Measurements from ENCODE around the gene CAMK1. TPM values are rescaled to one million over a fixed set of nuclear protein-coding genes. Genes with fewer than 3 reads are reported as not detected.

CAMK1 gene
- total RNA-seq, 1 experiment from 2014 or later: 36.6 TPM

- TF ChIP-seq EZH2phosphoT487 (IDR thresholded peaks at IDR 0.05; ENCODE audit: borderline replicate concordance, low read length) (no peak), CTCF (conservative IDR thresholded peaks at IDR 0.05; ENCODE audit: low read depth, low read length) (no peak), EZH2 (IDR thresholded peaks at IDR 0.05; ENCODE audit: low read length, unreplicated experiment) (no peak)
- Histone ChIP-seq H3K79me2 (ENCODE audit: low read length) (peaks cover 21% of the 10 kb centered on the region), H3K27ac (ENCODE audit: low read length) (peak overlapping the region; percentile 46), H3K4me3 (ENCODE audit: low read length) (peak overlapping the region; percentile 83), H3K36me3 (ENCODE audit: low read depth, low read length) (peaks cover 31% of the 10 kb centered on the region), H3K27me3 (ENCODE audit: low read length) (no peaks in the 10 kb centered on the region), H3K4me2 (ENCODE audit: low read length) (peak overlapping the region; percentile 94), H4K20me1 (ENCODE audit: low read length) (no peaks in the 10 kb centered on the region), H3K9me2 (replicated peaks; ENCODE audit: low read length) (no peaks in the 10 kb centered on the region), H3K9me3 (ENCODE audit: low read length) (no peaks in the 10 kb centered on the region), H3K4me1 (ENCODE audit: insufficient read depth, low read length) (peaks cover 24% of the 10 kb centered on the region), H3K9ac (ENCODE audit: low read length) (peak overlapping the region; percentile 73), H2AFZ (ENCODE audit: low read length) (peak overlapping the region; percentile 91), H3F3A (ENCODE audit: low read length, unreplicated experiment) (peaks cover 4% of the 10 kb centered on the region)
- ATAC-seq (peak; percentile 31), DNase-seq (no peak)
- TSS peak; percentile 77 for BruUV-seq (replicated peaks)
- POLR2A ChIA-PET (ENCODE audit: unreplicated experiment): interaction anchor here (0.6 to 1.0 kb wide), 3 partner anchors 44 to 353 kb away, joined by 3 read pairs; partner anchors contain the start of gene ARPC4
- intact Hi-C loops (cut with micrococcal nuclease): loop anchor here (1.0 kb wide), 2 partner anchors 18 to 33 kb away; partner anchors contain the start of gene BRPF1
- CTCF ChIA-PET: interaction anchor here (0.5 kb wide), 1 partner anchor 396 kb away, joined by 3 read pairs; no protein-coding TSS in a partner anchor
Observed at GRCh38 chr3:9749296-9749644, 20.5 kb downstream of the CAMK1 start.

- CTCF ChIA-PET: no interaction called here
- BruUV-seq (replicated peaks): no TSS peak
Observed at GRCh38 chr3:9748031-9748430, 21.7 kb downstream of the CAMK1 start.

More at GRCh38 chr3:9748031-9748430, 21.7 kb downstream of the CAMK1 start:
- intact Hi-C loops (cut with micrococcal nuclease): no loop called here
- H3K27ac ChIP-seq (ENCODE audit: low read length): no peak overlapping the region
- TF ChIP-seq EZH2 (IDR thresholded peaks at IDR 0.05; ENCODE audit: low read length, unreplicated experiment) (no peak), EZH2phosphoT487 (IDR thresholded peaks at IDR 0.05; ENCODE audit: borderline replicate concordance, low read length) (no peak), CTCF (conservative IDR thresholded peaks at IDR 0.05; ENCODE audit: low read depth, low read length) (no peak)
- no peak for ATAC-seq
- POLR2A ChIA-PET (ENCODE audit: unreplicated experiment): no interaction called here
- peaks cover 4% of the 10 kb centered on the region for H3F3A ChIP-seq (ENCODE audit: low read length, unreplicated experiment)
- H3K4me3 ChIP-seq (ENCODE audit: low read length): no peak overlapping the region
- DNase-seq: no peak
- no peaks in the 10 kb centered on the region for H3K9me3 ChIP-seq (ENCODE audit: low read length)
- H2AFZ ChIP-seq (ENCODE audit: low read length): no peak overlapping the region
- H4K20me1 ChIP-seq (ENCODE audit: low read length): no peaks in the 10 kb centered on the region
- peaks cover 41% of the 10 kb centered on the region for H3K36me3 ChIP-seq (ENCODE audit: low read depth, low read length)
- H3K9me2 ChIP-seq (replicated peaks; ENCODE audit: low read length): no peaks in the 10 kb centered on the region
- no peak overlapping the region for H3K4me2 ChIP-seq (ENCODE audit: low read length)
- H3K4me1 ChIP-seq (ENCODE audit: insufficient read depth, low read length): peaks cover 24% of the 10 kb centered on the region
- no peak overlapping the region for H3K9ac ChIP-seq (ENCODE audit: low read length)
- H3K79me2 ChIP-seq (ENCODE audit: low read length): peaks cover 21% of the 10 kb centered on the region
- no peaks in the 10 kb centered on the region for H3K27me3 ChIP-seq (ENCODE audit: low read length)

Data from PC-3 (cell line).